Kidney (tissue), 14 donors: ENCODE data around the gene NCCRP1. TPM values are rescaled to one million over a fixed set of nuclear protein-coding genes. Genes with fewer than 3 reads are reported as not detected.

Experiments used
- DNase-seq, 5 donors: peaks; one replicate each; pipeline ENCODE4 v3.0.0-alpha.2; 2013 to 2020
- FAIRE-seq: peaks from 2 replicates; lab custom pipeline; 2012; peaks lifted over from hg19 to GRCh38; lab: Jason Lieb, UNC
- H3K27ac ChIP-seq, 2 donors: one replicate each; pipeline ENCODE4 v1.7.0; 2013; ENCODE audit warnings: low read depth in 2 of 2, low read length in 2 of 2, inconsistent platforms in 1 of 2
- H3K27me3 ChIP-seq: one replicate; pipeline ENCODE4 v1.7.1; 2013; ENCODE audit warnings: low read length, inconsistent platforms; ENCODE audit not compliant: control insufficient read depth, insufficient read depth
- H3K36me3 ChIP-seq, 3 donors: one replicate each; pipeline versions ENCODE4 v1.7.0 to v1.7.1; 2013; ENCODE audit warnings: low read length in 3 of 3, control low read depth in 1 of 3, inconsistent platforms in 1 of 3; ENCODE audit not compliant: insufficient read depth in 3 of 3, control insufficient read depth in 2 of 3
- H3K4me1 ChIP-seq, 3 donors: one replicate each; pipeline versions ENCODE4 v1.7.0 to v1.7.1; 2013; ENCODE audit warnings: low read length in 3 of 3, inconsistent platforms in 1 of 3, low read depth in 1 of 3; ENCODE audit not compliant: control insufficient read depth in 2 of 3, insufficient read depth in 2 of 3
- H3K4me3 ChIP-seq, 3 donors: one replicate each; pipeline versions ENCODE4 v1.7.0 to v1.8.1; 2013; ENCODE audit warnings: low read length in 3 of 3, control low read depth in 1 of 3, inconsistent platforms in 1 of 3
- H3K9ac ChIP-seq, 3 donors: one replicate each; pipeline versions ENCODE4 v1.7.0 to v1.7.1; 2013; ENCODE audit warnings: low read length in 3 of 3, control low read depth in 1 of 3, inconsistent platforms in 1 of 3
- H3K9me3 ChIP-seq, 3 donors: one replicate each; pipeline versions ENCODE4 v1.7.0 to v1.7.1; 2013; ENCODE audit warnings: low read length in 3 of 3, control low read depth in 1 of 3, inconsistent platforms in 1 of 3; ENCODE audit not compliant: control insufficient read depth in 2 of 3, insufficient read depth in 1 of 3
- intact Hi-C: fragments of 100-400 bp; cut with DNase I; formaldehyde crosslinking; loops from one replicate; pipeline ENCODE4 v1.11.1; 2022
- polyA plus RNA-seq: library from polyadenylated mRNA; stranded (reverse); fragments of 350-450 nt; fragmentation: Illumina TruSeq; extraction: RNeasy Lipid Tissue Mini Kit (QIAGEN cat#74804); gene quantifications from one replicate; pipeline ENCODE4 v1.2.3, GENCODE V29; 2014; ENCODE audit warnings: low read depth, low replicate concordance; ENCODE audit not compliant: insufficient read depth
- total RNA-seq: library from RNA; stranded (reverse); fragmentation: NEBNext Ultra II Directional; extraction: Animal tissue kit (Norgen Biotek cat#: 25700); gene quantifications from one replicate; pipeline ENCODE4 v1.2.1, GENCODE V29; 2021
- TF ChIP-seq, protein P1 (sequence below): IDR thresholded peaks from 3 replicates; pipeline ENCODE4 v1.5.1; 2012; ENCODE audit warnings: mild to moderate bottlenecking, moderate library complexity, borderline replicate concordance; ENCODE audit not compliant: insufficient read depth; ENCODE audit errors: extremely low read depth
- donor health status: control.
- donor health status: control.
- donor health status: control.
- donor health status: control.
- donor health status: control.
- donor health status: DM: yes; HTN: yes; CAD: no.
- donor health status: Normal renal cell carcinoma (clear cell type).

The NCCRP1 gene
- total and polyA plus RNA-seq, 2 donors from 2014 or later = 0.60 to 5.5 TPM

DNA sequence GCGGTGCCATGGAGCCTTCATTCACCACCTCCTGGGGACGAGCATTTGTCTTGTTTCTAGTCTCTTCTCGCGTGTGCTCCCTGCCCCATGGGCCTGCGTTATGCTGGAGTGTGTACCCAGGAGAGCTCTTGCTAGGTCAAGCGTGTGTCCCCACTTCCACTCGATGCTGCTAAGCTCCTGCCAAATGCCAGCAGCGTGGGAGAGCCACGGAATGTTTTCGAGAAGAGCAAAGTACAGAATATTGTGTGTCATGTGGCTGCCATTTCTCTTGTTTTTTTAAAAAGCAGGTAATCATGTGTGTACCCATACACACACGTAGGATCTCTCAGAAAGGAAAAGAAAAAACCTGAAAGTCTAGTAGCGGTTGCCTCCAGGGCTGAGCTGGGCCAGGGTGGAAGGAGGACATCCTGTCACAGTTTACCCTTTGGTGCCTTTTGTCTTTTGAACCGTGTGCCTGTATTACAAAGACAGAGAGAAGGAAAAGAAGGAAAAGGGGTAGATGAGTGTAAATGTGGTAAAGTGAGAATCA lies 42.6 kb upstream of the NCCRP1 start:
- FAIRE-seq = no peak
- H3K27me3 ChIP-seq = no peaks in the 10 kb centered on the region
- DNase-seq = no peak
- H3K9ac ChIP-seq = no peak overlapping the region
- H3K27ac ChIP-seq = peak overlapping the region; percentile 8 to 79
- TF ChIP-seq, protein P1, sequence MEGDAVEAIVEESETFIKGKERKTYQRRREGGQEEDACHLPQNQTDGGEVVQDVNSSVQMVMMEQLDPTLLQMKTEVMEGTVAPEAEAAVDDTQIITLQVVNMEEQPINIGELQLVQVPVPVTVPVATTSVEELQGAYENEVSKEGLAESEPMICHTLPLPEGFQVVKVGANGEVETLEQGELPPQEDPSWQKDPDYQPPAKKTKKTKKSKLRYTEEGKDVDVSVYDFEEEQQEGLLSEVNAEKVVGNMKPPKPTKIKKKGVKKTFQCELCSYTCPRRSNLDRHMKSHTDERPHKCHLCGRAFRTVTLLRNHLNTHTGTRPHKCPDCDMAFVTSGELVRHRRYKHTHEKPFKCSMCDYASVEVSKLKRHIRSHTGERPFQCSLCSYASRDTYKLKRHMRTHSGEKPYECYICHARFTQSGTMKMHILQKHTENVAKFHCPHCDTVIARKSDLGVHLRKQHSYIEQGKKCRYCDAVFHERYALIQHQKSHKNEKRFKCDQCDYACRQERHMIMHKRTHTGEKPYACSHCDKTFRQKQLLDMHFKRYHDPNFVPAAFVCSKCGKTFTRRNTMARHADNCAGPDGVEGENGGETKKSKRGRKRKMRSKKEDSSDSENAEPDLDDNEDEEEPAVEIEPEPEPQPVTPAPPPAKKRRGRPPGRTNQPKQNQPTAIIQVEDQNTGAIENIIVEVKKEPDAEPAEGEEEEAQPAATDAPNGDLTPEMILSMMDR = no peak
- H3K4me3 ChIP-seq = peak overlapping the region in 2 of 3 donors; percentile 3 to 25
- peaks cover 0 to 3% (median 0%) of the 10 kb centered on the region in 3 donors for H3K36me3 ChIP-seq
- intact Hi-C loops = no loop called here
- H3K4me1 ChIP-seq = peaks cover 0 to 57% (median 37%) of the 10 kb centered on the region in 3 donors
- H3K9me3 ChIP-seq = no peaks in the 10 kb centered on the region

DNA sequence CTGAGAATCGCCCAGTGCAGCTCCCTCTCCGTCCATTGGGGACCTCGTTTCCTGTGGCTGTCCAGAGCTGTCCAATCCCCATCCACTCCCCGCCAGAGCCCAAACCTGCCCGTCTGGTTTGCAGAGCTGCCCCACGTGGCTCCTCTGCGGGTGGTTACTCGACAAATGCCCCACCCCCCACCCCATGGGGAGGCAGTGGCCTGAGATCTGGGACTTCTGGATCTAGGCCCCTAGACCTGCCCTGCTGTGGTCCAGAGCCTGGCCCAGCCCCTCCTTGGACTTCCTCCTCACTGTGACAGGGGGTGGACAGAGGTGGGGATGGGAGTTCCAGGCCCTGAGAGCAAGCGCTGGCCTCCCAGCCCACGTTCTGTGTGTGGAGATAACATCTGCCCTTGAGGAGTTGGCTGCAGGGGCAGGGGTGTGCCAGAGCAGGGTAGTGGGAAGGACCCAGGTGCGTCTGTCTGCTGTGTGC lies 42.1 kb upstream of the NCCRP1 start:
- Histone ChIP-seq H3K36me3 (peaks cover 0 to 2% (median 0%) of the 10 kb centered on the region in 3 donors), H3K27me3 (no peaks in the 10 kb centered on the region), H3K9ac (peak overlapping the region in 1 of 3 donors; percentile 34), H3K9me3 (no peaks in the 10 kb centered on the region), H3K4me1 (peaks cover 0 to 58% (median 37%) of the 10 kb centered on the region in 3 donors), H3K27ac (peak overlapping the region; percentile 8 to 79), H3K4me3 (peak overlapping the region in 1 of 3 donors; percentile 3)
- intact Hi-C loops = no loop called here
- DNase-seq = peak in 4 of 5 donors; percentile 68 to 74 (median 72)
- TF ChIP-seq, protein P1 = no peak
- no peak for FAIRE-seq

DNA sequence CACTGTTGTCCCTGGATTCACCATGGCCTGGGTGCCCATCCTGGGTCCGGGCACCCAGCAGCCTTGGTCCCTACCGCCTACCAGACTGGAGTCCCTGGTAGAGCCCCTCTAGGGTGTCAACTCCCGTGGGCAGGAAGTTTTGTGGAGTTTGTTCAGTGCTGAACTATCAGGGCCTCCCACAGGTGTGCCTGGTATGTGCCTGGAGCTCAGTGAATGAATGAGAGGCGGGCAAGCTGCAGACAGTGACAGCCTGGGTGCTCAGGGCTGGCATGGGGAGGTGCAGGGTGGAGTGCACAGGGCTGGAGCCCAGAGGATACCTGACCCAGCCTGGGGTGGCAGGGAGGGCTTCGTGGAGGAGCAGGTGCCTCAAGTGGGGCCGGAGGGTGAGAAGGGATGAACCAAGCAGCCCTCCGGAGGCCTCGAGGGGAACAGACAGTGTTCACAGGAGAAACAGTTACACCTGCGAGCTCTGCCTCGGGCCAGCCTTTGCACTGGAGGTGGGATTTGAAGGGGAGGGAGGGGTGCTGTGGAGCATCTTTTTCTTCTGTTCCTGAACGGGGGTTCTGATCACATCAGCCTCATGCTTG lies 41.6 kb upstream of the NCCRP1 start:
- FAIRE-seq (no peak), DNase-seq (no peak)
- peaks cover 0 to 57% (median 37%) of the 10 kb centered on the region in 3 donors for H3K4me1 ChIP-seq
- TF ChIP-seq, protein P1 = no peak
- peak overlapping the region in 1 of 3 donors; percentile 34 for H3K9ac ChIP-seq
- H3K9me3 ChIP-seq = no peaks in the 10 kb centered on the region
- H3K4me3 ChIP-seq = no peak overlapping the region
- H3K27ac ChIP-seq = peak overlapping the region; percentile 8 to 79
- no peaks in the 10 kb centered on the region for H3K27me3 ChIP-seq
- intact Hi-C loops = no loop called here
- H3K36me3 ChIP-seq = peaks cover 0 to 2% (median 0%) of the 10 kb centered on the region in 3 donors
